Measurements from ENCODE around the gene WDR86.

Gene WDR86

DNA sequence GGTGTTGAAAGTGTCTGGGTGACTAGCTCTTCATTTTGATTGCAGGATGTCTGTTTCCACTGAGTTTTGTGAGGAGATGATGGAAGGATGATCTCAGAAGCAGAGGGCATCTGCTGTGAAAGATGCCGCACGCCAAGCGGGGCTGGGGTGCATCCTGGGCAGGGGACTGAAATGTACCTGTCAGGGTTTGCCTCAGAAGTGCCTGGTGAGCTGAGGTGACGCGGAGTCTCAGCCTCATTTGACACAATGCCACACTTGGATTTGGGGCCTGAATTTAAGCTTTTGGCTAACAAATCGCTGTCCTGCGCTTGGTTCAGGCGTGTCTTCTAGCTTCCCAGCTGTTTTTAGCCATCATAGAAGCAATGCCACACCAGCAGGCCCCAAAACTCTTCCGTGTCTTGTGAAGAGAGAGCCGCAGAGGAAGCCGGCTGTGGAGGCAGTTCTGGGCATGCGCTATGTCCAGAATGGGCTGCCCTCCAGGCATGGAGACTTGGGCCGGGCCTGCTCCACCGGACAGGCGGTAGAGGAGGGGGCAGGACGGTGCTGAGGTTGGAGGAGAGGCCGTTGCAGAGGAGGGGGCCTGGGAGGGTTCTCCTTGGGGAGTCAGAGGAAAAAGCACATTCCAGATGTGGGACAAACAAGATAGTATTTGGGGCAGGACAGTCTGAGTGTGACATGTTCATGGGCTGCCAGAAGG is 31.2 kb downstream of the WDR86 start:
- no peak for DNase-seq

DNA sequence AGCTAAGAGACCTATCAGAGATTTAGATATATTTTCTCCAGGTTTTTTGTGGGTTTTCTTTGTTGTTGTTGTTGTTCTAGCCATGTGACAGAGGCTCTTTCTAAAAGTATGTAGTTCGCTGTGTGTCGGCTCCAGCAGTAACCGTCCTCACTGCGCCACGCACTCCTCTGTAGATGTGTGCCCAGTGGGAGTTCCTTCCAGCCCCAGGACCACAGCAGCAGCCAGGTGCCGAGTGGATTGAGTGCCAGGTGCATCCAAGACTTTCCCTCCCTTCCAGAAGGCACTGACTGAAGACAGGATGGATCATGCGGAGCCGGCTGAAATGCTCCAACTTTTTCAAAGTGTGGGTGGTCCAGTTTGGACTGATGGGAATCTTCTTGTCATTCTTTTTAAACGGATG is 31.8 kb downstream of the WDR86 start:
- DNase-seq, result no peak

DNA sequence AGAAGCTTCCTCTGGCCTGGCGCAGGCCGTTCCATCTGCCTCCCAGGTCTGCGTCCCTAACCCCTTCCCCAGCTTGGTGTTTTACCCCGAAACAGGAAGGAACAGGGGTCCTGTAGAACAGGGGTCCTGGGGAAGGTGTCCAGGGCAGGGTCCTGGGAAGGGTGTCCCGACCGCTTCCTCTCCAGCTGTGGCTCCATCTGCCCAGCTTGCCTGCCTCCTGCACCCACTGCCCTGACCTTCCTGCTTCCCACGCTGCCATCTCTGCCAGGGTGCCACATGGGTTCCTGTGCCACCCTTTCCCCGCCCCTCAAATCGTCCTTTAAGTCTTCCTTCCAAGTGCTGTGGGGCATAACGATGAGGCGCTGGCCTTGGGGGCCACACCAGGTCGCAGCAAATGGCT is 32.4 kb downstream of the WDR86 start:
- no peak for DNase-seq

DNA sequence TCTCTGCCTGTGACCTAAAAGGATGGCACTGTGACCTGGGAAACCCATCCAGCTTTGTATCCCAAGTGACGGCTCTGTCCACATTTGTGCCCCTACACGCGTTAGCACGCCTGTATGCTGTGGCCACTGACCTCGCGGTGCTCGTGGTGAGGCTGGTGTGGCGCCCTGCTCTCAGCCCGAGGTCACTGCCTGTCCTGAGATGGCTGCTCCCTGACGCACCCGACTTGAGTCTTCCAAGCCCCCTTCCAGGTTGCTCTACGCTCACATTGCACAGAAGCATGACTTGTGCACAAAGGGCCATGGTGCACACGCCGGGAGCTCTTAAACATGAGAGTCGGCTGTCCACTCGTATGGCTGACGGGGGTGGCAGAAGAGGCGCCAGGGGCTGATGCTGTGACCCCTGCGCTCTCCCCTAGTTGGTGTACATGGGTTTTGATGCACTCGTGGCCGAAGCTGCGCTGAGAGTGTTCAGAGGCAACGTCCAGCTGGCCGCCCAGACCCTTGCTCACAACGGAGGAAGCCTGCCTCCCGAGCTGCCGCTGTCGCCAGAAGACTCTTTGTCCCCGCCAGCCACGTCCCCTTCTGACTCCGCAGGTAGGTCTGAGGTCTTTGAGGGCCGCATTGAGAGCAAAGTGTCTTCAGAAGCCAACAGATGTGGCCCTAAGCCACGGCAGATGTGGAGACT is 33.5 kb downstream of the WDR86 start:
- no peak for DNase-seq

DNA sequence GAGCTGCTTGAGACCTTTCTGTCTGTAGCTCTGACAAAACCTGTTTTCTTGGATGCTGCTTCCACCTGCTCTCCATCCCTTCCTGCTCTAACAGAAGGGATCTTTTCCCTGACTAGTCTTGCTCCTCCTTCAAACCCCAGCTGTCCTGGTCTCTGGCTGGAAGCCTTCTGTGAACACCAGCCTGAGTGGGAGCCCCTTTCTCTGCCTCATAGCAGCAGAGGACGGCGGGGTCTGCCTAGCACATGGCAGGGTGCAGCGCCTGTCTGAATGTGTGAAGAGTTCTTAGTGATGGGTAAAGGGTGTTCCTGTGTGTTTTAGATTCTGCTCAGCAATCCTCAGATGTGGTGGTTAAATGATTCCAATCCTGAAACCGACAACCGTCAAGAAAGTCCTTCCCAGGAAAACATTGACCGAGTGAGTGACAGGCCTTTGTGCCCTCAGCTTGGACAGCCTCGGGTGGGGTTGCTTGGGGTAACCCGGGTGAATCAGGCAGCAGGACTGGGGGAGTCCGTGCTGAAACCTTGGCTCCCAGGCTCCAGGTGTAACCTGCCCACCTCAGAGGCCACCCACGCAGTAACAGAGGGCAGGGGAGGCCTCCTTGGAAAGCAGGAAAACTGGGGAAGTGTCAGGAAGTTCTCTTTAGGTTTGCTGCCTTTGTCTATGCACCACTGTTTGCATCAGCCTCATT is 34.2 kb downstream of the WDR86 start:
- DNase-seq, result no peak

DNA sequence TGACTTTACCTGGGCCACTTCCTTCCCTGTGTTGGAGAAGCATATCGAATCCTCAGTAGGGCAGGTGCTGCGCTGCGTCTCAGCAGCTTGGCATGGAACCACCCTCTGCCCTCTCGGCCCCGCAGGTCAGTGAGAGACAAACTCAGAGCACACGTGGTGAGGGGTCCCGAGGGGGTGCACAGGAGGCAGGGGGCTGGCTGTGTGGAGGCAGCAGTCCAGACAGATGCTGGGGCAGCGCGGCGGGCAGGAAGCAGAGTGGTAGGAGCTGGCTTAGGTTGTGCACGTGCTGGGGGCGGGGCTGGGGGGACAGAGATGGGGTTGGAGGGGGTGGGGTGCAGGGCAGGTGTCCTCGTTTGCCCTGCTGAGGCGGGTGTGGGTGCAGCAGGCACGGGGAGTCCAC is 35.1 kb downstream of the WDR86 start:
- no peak for DNase-seq

DNA sequence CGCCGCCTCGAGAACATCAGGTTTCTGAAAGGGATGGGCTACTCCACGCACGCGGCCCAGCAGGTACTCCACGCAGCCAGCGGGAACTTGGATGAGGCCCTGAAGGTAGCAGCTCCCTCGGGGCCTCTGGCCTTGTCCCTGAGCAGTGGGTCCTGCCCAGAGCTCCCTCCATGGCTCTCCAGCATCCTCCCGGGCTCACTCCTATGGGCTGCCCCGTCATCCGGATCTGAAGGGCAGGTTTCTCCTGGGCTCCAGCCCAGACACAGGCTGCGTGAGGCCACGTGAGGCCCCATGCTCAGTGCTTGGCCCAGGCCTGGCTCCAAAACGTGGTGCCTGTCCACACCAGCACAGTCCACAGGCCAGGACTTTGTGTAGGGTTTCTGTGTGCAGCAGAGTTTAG is 35.7 kb downstream of the WDR86 start:
- DNase-seq, result no peak

DNA sequence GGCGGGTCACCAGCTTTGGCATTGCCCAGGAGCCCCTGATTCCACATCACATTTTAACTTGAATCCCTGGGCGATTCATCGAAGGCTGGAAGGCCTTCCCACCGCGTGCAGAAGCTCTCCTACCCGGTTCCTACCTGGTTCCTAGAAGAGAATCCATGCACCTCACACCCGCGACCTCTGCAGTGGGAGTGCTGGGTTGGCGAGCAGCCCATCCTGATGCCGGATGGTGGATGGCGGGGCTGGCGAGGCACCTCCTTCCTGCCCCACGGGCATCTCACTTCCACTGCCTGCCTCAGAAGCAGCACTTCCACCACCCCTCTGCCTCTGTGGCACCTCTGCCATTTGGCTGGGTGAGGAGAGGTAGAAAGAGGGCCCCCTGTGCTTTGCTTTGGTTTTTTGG is 36.2 kb downstream of the WDR86 start:
- no peak for DNase-seq

DNA sequence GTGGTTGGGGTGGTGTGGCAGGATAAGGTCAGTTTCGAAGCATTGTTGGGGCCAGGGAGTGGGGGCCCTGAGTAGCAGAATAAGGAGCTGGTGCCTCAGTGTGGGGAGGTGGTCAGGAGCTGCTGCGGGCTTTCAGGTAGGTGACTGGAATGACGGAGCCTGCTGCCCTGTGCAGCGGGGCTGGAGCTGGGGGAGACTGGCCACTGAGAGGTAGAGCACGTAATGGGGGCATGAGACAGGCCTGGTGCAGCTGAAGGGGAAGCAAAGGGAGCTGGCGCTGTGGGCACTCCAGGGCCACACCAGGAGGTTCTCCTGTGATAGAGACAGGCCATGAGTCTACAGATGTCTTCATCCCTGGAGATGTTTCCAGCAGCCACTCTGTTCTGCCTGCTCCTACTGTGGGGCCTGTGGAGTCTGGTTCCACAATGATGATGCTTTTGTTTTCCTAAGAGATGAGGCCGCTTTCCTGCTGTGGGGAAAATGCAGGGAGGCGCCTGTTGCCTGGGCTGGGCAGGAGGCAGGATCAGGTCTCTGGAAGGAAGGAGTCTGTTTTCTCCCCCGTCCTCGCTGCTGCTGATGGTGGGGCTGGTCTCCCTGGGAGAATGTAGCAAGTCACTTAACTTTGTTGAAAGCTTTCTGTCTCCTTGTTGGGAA is 37.1 kb downstream of the WDR86 start:
- DNase-seq, result no peak

DNA sequence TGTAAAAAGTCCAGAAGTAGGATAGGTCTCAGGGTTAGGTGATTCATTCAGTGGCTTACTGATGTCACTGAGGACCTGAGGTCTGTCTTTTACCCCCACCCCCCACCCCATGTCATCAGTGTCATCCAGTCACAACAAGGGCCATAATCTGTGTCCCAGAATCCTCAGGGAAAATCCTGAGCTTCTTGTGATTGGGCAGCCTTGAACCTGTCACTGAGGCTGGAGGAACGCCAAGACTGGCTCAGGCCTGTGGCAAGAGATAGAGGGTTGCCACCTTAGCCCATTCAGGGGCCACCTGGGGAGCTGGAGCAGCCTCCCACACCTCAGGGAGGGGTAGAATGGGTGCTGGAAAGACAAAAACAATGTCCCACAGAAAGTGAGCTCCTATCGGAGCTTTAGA is 38.6 kb downstream of the WDR86 start:
- no peak for DNase-seq

DNA sequence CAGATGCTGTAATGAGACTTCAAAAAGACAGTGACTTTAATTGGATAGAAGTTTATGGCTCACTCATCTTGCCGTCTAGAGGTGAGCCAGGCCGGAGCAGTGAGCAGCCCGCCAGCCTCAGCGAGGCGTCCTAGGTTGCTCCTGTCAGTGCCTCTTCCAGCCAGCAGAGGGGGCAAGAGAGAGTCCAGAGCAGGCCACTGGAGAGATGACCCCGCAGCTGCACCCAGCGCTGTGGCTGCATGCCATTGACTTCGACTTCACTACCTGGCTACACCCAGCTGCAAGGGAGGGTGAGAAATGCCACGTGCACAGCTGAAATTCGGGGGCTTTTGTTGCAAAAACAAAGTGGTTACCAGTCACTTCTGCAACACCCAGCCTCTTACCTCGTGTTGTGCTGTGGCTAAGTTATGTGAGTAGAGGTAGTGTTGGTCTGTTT is 41.7 kb downstream of the WDR86 start:
- peak; percentile 68 for DNase-seq

DNA sequence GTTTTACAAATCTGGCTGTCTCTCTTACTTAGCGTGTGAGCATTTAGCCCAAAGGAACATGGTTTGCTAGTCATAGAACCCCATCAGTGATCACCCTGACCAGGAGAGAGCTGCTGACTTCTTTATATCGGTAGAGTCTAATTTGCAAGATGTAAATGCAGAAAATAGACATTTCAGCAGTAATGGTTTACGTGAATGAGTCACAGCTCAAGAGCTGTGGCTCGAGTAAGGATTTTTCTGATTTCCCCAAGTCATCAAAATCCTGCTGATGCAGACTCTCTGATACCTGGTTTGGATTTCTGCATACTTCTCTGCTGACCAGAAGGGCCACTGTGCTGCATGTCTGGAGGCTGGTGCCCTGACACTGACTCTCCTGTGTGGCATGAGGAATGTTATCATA is 42.6 kb downstream of the WDR86 start:
- DNase-seq, result no peak

DNA sequence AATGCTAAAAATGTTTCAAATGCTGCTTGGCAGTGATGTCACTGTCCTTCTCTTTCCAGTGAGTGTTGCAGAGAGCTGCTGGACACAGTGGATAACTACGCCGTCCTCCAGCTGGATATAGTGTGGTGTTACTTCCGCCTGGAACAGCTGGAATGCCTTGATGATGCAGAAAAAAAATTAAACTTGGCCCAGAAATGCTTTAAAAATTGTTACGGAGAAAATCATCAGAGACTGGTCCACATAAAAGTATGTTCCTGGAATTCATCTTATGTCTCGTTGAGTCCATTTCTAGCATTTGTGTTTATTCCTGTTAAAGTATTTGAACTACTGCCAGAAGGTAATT is 43.0 kb downstream of the WDR86 start:
- DNase-seq, result no peak

DNA sequence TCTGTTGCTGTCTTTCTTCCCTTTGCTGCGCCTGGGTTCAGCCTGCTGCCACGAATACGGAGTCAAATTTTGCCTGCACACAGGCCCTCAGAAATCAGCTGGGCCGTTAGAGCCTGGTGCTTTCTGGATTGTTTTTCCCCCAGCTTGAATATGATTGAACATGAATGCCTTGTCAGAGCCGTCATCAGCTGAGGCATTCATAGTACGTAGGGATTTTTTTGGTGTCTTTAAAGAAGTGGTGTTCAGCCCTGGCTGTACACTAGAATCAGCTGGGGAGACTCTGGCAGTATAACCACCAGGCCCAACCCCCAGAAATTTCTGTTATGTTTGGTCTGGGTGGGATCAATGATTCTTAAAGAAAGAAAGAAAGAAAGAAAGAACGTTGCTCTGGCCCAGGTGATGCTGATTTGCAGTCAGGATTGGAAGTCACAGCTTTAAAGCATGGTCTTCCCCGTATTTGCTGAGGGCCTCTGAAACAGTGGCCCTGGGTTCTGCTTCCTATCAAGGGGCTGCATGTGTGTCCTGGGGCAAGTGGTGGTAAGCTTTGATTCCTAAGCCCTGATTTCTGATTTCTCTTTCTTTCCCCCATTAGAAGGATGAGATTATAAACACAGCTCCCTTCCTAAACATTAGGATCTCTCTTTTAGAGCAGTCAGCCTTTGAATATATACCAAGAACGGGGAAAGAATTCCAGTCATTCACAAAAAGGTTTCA is 43.5 kb downstream of the WDR86 start:
- DNase-seq, result no peak

DNA sequence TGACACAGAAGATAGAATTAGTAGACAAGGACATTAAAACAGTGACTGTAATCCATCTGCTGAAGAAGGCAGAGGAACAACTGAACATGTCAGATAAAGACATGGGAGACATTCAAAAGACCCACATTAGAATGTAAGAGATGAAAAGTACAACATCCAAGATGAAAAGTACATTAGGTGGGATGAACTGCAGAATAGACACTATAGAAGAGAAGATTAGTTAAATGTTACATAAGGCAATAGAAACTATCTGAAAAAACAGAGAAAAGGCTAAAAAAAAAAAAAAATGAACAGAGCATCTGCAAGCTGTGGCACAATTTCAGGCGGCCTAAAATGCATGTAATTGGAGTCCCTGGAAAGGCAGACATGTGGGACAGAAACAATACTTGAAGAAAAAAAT is 46.7 kb downstream of the WDR86 start:
- DNase-seq, result no peak

DNA sequence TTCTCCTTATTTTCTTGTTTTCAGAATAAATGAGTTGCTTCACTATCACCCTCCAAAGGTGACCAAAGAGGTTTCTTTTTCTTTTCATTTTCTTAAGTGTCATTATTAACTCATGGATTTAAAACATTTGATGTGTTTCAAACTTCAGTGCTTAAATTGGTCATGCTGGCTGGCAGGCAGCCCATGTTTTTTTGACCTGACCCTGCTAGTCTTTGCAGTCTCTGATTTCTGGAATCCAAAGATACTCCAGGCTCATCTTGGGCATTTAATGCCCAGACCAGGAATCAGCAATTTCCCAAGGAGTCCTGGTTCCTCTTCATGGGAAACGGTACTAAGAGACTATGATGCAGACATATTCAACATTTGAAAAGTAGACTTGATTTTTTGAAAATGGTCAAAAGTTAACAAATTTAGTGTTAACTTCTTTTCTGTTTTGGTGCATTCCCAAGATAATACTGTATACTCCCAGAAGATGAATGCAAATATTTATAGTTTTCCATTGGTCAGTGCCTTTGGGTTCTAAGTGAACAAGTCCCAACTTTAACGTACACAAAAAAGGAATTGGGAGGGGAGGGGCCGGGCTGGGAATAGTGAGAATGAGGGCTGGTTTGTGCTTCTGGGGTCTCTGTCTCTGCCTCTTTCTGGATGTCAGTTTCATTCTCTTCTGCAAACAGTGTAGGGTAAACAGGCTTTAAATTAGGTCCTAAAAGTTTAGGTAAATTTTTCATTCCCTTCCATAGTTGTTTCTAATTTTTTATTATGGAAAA is 48.5 kb downstream of the WDR86 start:
- no peak for DNase-seq

DNA sequence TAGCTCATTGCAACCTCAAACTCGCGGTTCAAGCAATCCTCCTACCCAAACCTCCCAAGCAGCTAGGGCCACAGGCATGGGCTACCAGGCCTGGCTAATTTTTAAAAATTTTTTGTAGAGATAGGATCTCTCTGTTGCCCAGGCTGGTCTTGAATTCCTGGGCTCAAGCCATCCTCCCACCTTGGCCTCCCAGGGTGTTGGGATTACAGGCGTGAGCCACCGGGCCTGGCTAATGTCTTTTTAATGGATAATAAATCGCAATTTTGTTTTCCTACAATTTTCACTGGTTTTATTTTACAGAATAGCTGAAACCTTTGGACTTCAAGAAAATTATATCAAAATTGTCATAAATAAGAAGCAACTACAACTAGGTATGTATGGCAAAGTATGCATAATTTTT is 57.3 kb downstream of the WDR86 start:
- DNase-seq, result no peak

DNA sequence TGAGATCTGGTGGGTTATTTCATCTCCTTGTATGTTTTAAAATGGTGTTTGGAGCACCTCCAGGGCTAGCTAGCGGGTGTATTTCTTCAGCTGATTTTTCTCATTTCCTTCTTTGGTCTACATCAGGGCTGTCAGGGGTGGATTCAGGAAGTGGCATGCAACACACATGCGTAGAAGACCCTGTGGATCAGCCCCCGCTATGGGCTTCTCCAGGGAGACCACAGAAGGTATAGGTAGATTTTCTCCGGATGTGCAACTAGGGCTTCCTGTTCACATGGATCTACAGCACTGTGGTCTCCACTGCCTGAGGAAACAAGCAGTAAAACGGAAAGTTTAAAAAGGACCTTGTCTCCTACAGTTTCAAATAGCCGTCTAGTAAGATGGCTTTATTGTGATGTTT is 57.9 kb downstream of the WDR86 start:
- DNase-seq, result no peak

DNA sequence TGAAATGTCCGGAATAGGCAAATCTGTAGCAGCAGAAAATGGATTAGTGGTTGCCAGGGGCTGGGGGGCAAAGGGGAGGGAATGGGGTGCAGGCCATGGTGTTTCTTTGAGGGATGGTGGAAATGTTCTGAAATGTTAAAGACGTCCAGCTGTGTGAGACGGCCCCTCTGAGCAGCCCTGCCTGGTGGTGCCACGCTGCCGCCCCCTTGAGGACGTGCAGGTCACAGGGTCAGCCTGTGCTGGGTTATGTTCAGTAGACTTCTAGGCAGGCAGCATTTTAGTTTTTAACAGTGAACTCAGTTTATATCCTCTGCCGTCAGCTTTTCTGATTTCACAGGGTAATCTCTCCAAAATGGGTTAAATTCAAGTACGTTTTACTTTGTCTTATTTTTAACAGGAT is 58.8 kb downstream of the WDR86 start:
- DNase-seq, result no peak

DNA sequence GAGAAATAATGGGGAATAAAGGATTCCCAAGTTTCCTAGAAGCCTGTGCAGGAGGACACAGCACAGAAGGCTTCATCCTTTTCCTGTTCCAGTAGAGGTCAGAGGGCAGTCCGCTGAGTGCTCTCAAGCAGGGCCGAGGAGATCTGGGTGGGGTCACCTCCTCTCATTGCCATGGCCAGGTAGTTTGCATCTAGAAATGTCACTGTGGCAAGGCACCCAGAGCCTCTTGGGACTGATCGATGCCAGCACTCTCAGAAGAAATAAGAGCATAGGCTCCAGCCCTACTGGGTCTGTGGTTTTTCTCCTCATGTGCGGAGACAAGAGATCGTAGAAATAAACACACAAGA is 60.4 kb downstream of the WDR86 start:
- no peak for DNase-seq

DNA sequence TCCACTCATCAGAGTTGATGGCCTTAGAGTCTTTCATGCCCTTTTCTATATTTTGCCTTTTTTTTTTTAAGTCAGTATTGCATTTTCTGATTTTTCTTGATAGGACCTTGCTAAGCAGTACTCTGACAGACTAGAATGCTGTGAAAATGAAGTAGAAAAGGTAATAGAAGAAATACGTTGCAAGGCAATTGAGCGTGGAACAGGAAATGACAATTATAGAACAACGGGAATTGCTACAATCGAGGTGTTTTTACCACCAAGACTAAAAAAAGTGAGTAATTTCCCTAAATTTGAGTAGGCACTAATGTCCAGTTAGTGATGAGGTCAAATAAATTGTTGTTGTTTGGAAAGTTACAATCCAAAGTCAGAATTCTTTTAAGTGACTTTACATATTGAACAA is 60.9 kb downstream of the WDR86 start:
- no peak for DNase-seq

DNA sequence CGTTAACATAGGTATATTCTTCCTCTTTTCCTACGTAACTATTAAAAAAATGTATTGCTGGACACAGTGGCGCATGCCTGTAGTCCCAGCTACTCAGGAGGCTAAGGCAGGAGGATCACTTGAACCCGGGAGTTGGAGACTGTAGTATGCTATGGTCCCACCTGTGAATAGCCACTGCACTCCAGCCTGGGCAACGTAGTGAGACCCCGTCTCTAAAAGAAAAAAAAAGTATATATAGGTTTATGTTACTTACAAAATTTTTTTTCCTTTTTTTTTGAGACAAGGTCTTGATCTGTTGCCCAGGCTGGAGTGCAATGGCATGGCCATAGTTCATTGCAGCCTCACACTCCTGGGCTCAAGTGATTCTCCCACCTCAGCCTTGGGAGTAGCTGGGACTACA is 62.6 kb downstream of the WDR86 start:
- DNase-seq, result no peak

DNA sequence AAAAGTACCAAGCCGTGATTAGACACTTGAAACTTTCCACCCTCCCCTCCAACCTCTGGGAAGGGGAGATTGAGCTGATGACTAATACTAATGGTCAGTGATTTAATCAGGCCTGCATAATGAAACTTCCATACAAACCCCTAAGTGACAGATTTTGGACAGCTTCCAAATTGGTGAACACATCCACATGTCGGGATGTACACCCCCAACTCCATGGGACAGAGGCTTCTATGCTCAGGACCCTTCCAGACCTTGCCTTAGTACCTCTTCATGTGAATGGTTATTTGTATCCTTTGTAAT is 63.4 kb downstream of the WDR86 start:
- no peak for DNase-seq
